Spleen (tissue), 11 donors: ENCODE data around the gene CDON. TPM values are rescaled to one million over a fixed set of nuclear protein-coding genes. Genes with fewer than 3 reads are reported as not detected.

Experiments
- DNase-seq: peaks from one replicate; pipeline ENCODE4 v3.0.0-alpha.2; 2020
- H3K27ac ChIP-seq, 8 donors: fragments of 200-600 bp; sonication (generic) in 7 of 8; 1 replicate in 4 of 8; 2 replicates in 4 of 8; pipeline versions ENCODE4 v1.5.0 to v1.8.0; 2016 to 2021; ENCODE audit warnings: inconsistent platforms in 4 of 8, mild to moderate bottlenecking in 4 of 8, moderate library complexity in 1 of 8
- H3K27me3 ChIP-seq, 7 donors: fragments of 200-600 bp; sonication (generic) in 6 of 7; replicated peaks in 1 of 7; 1 replicate in 4 of 7; 2 replicates in 3 of 7; pipeline versions ENCODE4 v1.5.0 to v1.8.0; 2016 to 2021; ENCODE audit warnings: inconsistent platforms in 3 of 7, mild to moderate bottlenecking in 1 of 7
- H3K36me3 ChIP-seq, 6 donors: fragments of 200-600 bp; sonication (generic) in 5 of 6; 1 replicate in 4 of 6; 2 replicates in 2 of 6; pipeline versions ENCODE4 v1.5.0 to v1.8.0; 2016 to 2021; ENCODE audit warnings: inconsistent platforms in 2 of 6
- H3K4me1 ChIP-seq, 6 donors: fragments of 200-600 bp; sonication (generic) in 5 of 6; 1 replicate in 3 of 6; 2 replicates in 3 of 6; pipeline versions ENCODE4 v1.5.0 to v1.8.0; 2016 to 2021; ENCODE audit warnings: inconsistent platforms in 3 of 6
- H3K4me3 ChIP-seq, 8 donors: fragments of 200-600 bp; sonication (generic) in 7 of 8; 1 replicate in 4 of 8; 2 replicates in 4 of 8; pipeline versions ENCODE4 v1.5.0 to v1.8.0; 2016 to 2021; ENCODE audit warnings: inconsistent platforms in 4 of 8, mild to moderate bottlenecking in 4 of 8, moderate library complexity in 2 of 8
- H3K9me3 ChIP-seq, 8 donors: fragments of 200-600 bp; sonication (generic) in 7 of 8; 1 replicate in 4 of 8; 2 replicates in 4 of 8; pipeline versions ENCODE4 v1.5.0 to v1.8.0; 2016 to 2021; ENCODE audit warnings: inconsistent platforms in 4 of 8
- CTCF ChIP-seq, 11 experiments: fragments of 200-600 bp in 7 of 11; fragments of 450-650 bp in 4 of 11; sonication (generic) in 4 of 11; IDR thresholded peaks in 8 of 11; conservative IDR thresholded peaks in 3 of 11; 1 replicate in 7 of 11; 2 replicates in 4 of 11; pipeline versions ENCODE4 v1.4.0 to v1.8.0; 2016 to 2021; ENCODE audit warnings: antibody characterized with exemption in 11 of 11, inconsistent platforms in 4 of 11, mild to moderate bottlenecking in 1 of 11
- POLR2A ChIP-seq, 3 donors: fragments of 450-650 bp; IDR thresholded peaks; one replicate each; pipeline ENCODE4 v1.5.1; 2017; ENCODE audit warnings: antibody characterized with exemption in 3 of 3, mild to moderate bottlenecking in 1 of 3
- POLR2AphosphoS5 ChIP-seq, 3 donors: sonication (generic); formaldehyde crosslinking; IDR thresholded peaks; one replicate each; pipeline ENCODE4 v1.5.1; 2017; ENCODE audit warnings: antibody characterized with exemption in 3 of 3
- WGBS, 5 donors: extraction: QIAGEN DNeasy Blood & Tissue Kit in 3 of 5; methylation state at CpG; one replicate each; pipeline versions ENCODE4 v1.1.5 to v1.1.7; 2013 to 2018; 5-methylcytosine and 5-hydroxymethylcytosine counted together
- intact Hi-C: fragments of 100-400 bp; cut with DNase I; formaldehyde crosslinking; loops from one replicate; pipeline ENCODE4 v1.15.0; 2023; ENCODE audit warnings: low total_unique reads
- polyA plus RNA-seq, 3 donors: library from polyadenylated mRNA; stranded (reverse); fragments of 200-250 nt; gene quantifications; one replicate each; pipeline ENCODE4 v1.2.1, GENCODE V29; 2013
- total RNA-seq, 7 donors: library from RNA; depleted of rRNA in 3 of 7; stranded (reverse); fragments of >200 nt in 3 of 7; fragmentation: NEBNext Ultra II Directional in 4 of 7; extraction: Animal tissue kit (Norgen Biotek cat#: 25700) in 4 of 7; gene quantifications; one replicate each; pipeline versions ENCODE4 v1.1.0 to v1.2.1, GENCODE V29; 2016 to 2021
- donor health status: healthy with polysubstance abuse.
- donor health status: DM: no; HTN: no; CAD: no; lungs with moderate emphysema.
- donor health status: DM: no; HTN: no; CAD: no.
- donor health status: Bipolar disorder and iron deficiency.
- donor health status: healthy.
- donor health status: DM: no; HTN: no; CAD: no.
- donor health status: DM: yes; HTN: yes; CAD: no.

Gene CDON
- total and polyA plus RNA-seq, 10 donors: 0.30 to 5.3 (median 2.3) TPM

- peaks cover 0 to 3% (median 0%) of the 10 kb centered on the region in 6 donors for H3K4me1 ChIP-seq
- intact Hi-C loops: no loop called here
- no peak overlapping the region for H3K27ac ChIP-seq
- 72 to 82% (median 80%) methylated on average over 17 of the region's 17 CpGs for WGBS, 5 donors
- no peak for TF ChIP-seq POLR2AphosphoS5 (IDR thresholded peaks at IDR 0.05)
- TF ChIP-seq CTCF (IDR thresholded peaks at IDR 0.05 in 8 of 11, conservative IDR thresholded peaks at IDR 0.05 in 3 of 11): no peak
- TF ChIP-seq POLR2A (IDR thresholded peaks at IDR 0.05): no peak
- H3K9me3 ChIP-seq: no peaks in the 10 kb centered on the region
- DNase-seq: no peak
- H3K36me3 ChIP-seq: no peaks in the 10 kb centered on the region
- H3K27me3 ChIP-seq: peaks cover 0 to 21% (median 0%) of the 10 kb centered on the region in 7 donors
- no peak overlapping the region for H3K4me3 ChIP-seq
These were observed 19.8 kb upstream of the CDON start for GRCh38 chr11:126082251-126083109.

- H3K36me3 ChIP-seq: no peaks in the 10 kb centered on the region
- H3K4me1 ChIP-seq: peaks cover 0 to 3% (median 0%) of the 10 kb centered on the region in 6 donors
- H3K9me3 ChIP-seq: no peaks in the 10 kb centered on the region
- H3K27ac ChIP-seq: no peak overlapping the region
- H3K4me3 ChIP-seq: no peak overlapping the region
- intact Hi-C loops: no loop called here
- peaks cover 0 to 21% (median 0%) of the 10 kb centered on the region in 7 donors for H3K27me3 ChIP-seq
- TF ChIP-seq POLR2AphosphoS5 (IDR thresholded peaks at IDR 0.05) (no peak), CTCF (IDR thresholded peaks at IDR 0.05 in 8 of 11, conservative IDR thresholded peaks at IDR 0.05 in 3 of 11) (no peak), POLR2A (IDR thresholded peaks at IDR 0.05) (no peak)
- 65 to 87% (median 73%) methylated on average over 4 of the region's 4 CpGs for WGBS, 5 donors
- no peak for DNase-seq
These were observed 19.2 kb upstream of the CDON start for GRCh38 chr11:126081915-126082250.

- Histone ChIP-seq H3K36me3 (no peaks in the 10 kb centered on the region), H3K4me3 (no peak overlapping the region), H3K27me3 (peaks cover 0 to 21% (median 0%) of the 10 kb centered on the region in 7 donors), H3K27ac (no peak overlapping the region), H3K9me3 (no peaks in the 10 kb centered on the region), H3K4me1 (peaks cover 0 to 3% (median 0%) of the 10 kb centered on the region in 6 donors)
- WGBS, 5 donors: 78 to 84% (median 81%) methylated on average over 8 of the region's 8 CpGs
- DNase-seq: no peak
- no peak for TF ChIP-seq POLR2A (IDR thresholded peaks at IDR 0.05)
- no peak for TF ChIP-seq CTCF (IDR thresholded peaks at IDR 0.05 in 8 of 11, conservative IDR thresholded peaks at IDR 0.05 in 3 of 11)
- no peak for TF ChIP-seq POLR2AphosphoS5 (IDR thresholded peaks at IDR 0.05)
- intact Hi-C loops: no loop called here
These were observed 17.7 kb upstream of the CDON start for GRCh38 chr11:126080161-126080941.

GRCh38 chr11:126079621-126080124 lies 17.0 kb upstream of the CDON start:
- peaks cover 0 to 3% (median 0%) of the 10 kb centered on the region in 6 donors for H3K4me1 ChIP-seq
- WGBS, 5 donors: 56 to 77% (median 72%) methylated on average over 6 of the region's 6 CpGs
- H3K27me3 ChIP-seq: peaks cover 0 to 21% (median 0%) of the 10 kb centered on the region in 7 donors
- no peaks in the 10 kb centered on the region for H3K9me3 ChIP-seq
- intact Hi-C loops: no loop called here
- no peak overlapping the region for H3K27ac ChIP-seq
- TF ChIP-seq POLR2A (IDR thresholded peaks at IDR 0.05): no peak
- DNase-seq: no peak
- no peaks in the 10 kb centered on the region for H3K36me3 ChIP-seq
- no peak overlapping the region for H3K4me3 ChIP-seq
